Lung (tissue), 12 donors: ENCODE results near the gene NIPA2. TPM values are rescaled to one million over a fixed set of nuclear protein-coding genes. Genes with fewer than 3 reads are reported as not detected.

ENCODE experiments used
- ATAC-seq: fragments of 200-7000 bp; cut with Tn5 transposase; one replicate; pipeline ENCODE4 v1.9.1; 2020; ENCODE audit warnings: moderate number of reproducible peaks; ENCODE audit not compliant: insufficient read depth, low FRiP score
- DNase-seq, 3 donors: peaks; one replicate each; pipeline ENCODE4 v3.0.0-alpha.2; 2013 to 2017
- H3K27ac ChIP-seq, 2 donors: one replicate each; pipeline ENCODE4 v1.5.1; 2013; ENCODE audit warnings: mild to moderate bottlenecking in 2 of 2, moderate library complexity in 2 of 2, control low read depth in 1 of 2, inconsistent platforms in 1 of 2, low read depth in 1 of 2, low read length in 1 of 2
- H3K27me3 ChIP-seq, 3 donors: one replicate each; pipeline ENCODE4 v1.5.1; 2013; ENCODE audit warnings: low read length in 2 of 3; ENCODE audit not compliant: control insufficient read depth in 3 of 3, insufficient read depth in 3 of 3
- H3K36me3 ChIP-seq, 4 donors: one replicate each; pipeline ENCODE4 v1.5.1; 2013; ENCODE audit warnings: low read length in 4 of 4, mild to moderate bottlenecking in 1 of 4, moderate library complexity in 1 of 4; ENCODE audit not compliant: control insufficient read depth in 4 of 4, insufficient read depth in 4 of 4
- H3K4me1 ChIP-seq, 5 donors: one replicate each; pipeline ENCODE4 v1.5.1; 2013; ENCODE audit warnings: low read length in 5 of 5, mild to moderate bottlenecking in 2 of 5, moderate library complexity in 1 of 5; ENCODE audit not compliant: control insufficient read depth in 5 of 5, insufficient read depth in 5 of 5
- H3K4me3 ChIP-seq: one replicate; pipeline ENCODE4 v1.5.1; 2013; ENCODE audit warnings: mild to moderate bottlenecking, control low read depth, moderate library complexity
- H3K9ac ChIP-seq, 2 donors: one replicate each; pipeline ENCODE4 v1.5.1; 2013; ENCODE audit warnings: low read length in 2 of 2, control low read depth in 1 of 2; ENCODE audit not compliant: insufficient read depth in 1 of 2
- H3K9me3 ChIP-seq, 4 donors: one replicate each; pipeline ENCODE4 v1.5.1; 2013; ENCODE audit warnings: low read length in 3 of 4, mild to moderate bottlenecking in 1 of 4, moderate library complexity in 1 of 4; ENCODE audit not compliant: control insufficient read depth in 4 of 4, insufficient read depth in 3 of 4
- WGBS, 2 donors: extraction: QIAGEN DNeasy Blood & Tissue Kit; methylation state at CpG; one replicate each; pipeline ENCODE4 v1.1.7; 2013; 5-methylcytosine and 5-hydroxymethylcytosine counted together
- polyA plus RNA-seq, 2 donors: library from polyadenylated mRNA; stranded (reverse); fragments of 200-250 nt; gene quantifications; one replicate each; pipeline ENCODE4 v1.2.1, GENCODE V29; 2013
- total RNA-seq, 2 donors: library from RNA; depleted of rRNA in 1 of 2; stranded (reverse); fragments of >200 nt in 1 of 2; gene quantifications; one replicate each; pipeline ENCODE4 v1.2.1, GENCODE V29; 2014 to 2021
- TF ChIP-seq, protein P1 (sequence below): IDR thresholded peaks from 2 replicates; pipeline ENCODE4 v1.5.1; 2012; ENCODE audit warnings: mild to moderate bottlenecking; ENCODE audit errors: control extremely low read depth, extremely low read depth
- donor health status: control.
- donor health status: control.
- donor health status: Bipolar disorder and iron deficiency.
- donor health status: healthy.
- donor health status: DM: yes; HTN: yes; CAD: no.

The NIPA2 gene
- total and polyA plus RNA-seq, 4 donors = 12.5 to 53.7 (median 42.5) TPM

GRCh38 chr15:22867886-22868285 is 29.4 kb downstream of the NIPA2 start:
- TF ChIP-seq, protein P1, sequence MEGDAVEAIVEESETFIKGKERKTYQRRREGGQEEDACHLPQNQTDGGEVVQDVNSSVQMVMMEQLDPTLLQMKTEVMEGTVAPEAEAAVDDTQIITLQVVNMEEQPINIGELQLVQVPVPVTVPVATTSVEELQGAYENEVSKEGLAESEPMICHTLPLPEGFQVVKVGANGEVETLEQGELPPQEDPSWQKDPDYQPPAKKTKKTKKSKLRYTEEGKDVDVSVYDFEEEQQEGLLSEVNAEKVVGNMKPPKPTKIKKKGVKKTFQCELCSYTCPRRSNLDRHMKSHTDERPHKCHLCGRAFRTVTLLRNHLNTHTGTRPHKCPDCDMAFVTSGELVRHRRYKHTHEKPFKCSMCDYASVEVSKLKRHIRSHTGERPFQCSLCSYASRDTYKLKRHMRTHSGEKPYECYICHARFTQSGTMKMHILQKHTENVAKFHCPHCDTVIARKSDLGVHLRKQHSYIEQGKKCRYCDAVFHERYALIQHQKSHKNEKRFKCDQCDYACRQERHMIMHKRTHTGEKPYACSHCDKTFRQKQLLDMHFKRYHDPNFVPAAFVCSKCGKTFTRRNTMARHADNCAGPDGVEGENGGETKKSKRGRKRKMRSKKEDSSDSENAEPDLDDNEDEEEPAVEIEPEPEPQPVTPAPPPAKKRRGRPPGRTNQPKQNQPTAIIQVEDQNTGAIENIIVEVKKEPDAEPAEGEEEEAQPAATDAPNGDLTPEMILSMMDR = no peak
- Histone ChIP-seq H3K27ac (no peak overlapping the region), H3K4me3 (no peak overlapping the region), H3K9me3 (no peaks in the 10 kb centered on the region), H3K27me3 (no peaks in the 10 kb centered on the region), H3K36me3 (peaks cover 27 to 59% (median 44%) of the 10 kb centered on the region in 4 donors), H3K4me1 (peaks cover 0 to 3% (median 0%) of the 10 kb centered on the region in 5 donors), H3K9ac (no peak overlapping the region)
- WGBS, 2 donors = 89 to 96% methylated on average over 6 of the region's 6 CpGs
- ATAC-seq = no peak
- no peak for DNase-seq

DNA sequence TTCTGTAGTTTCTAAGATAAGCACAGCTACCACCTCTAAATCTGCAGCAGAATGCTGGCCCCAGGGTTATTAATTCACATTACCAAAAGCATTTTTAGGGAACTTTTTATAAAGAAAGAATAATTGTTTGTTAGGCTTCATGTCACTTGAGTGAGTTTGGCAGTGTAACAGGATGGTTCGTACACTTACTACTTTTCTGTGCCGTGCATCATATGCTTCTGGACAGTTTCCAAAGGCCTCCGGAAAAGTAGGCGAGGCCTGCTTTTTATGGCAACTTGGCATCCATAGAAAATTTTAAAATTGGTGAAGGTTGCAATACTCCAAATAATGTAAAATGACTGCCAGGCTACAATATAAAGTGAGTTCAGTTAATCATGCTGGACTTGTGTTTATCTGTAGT is 30.0 kb downstream of the NIPA2 start:
- no peak overlapping the region for H3K9ac ChIP-seq
- TF ChIP-seq, protein P1 = no peak
- H3K27ac ChIP-seq = no peak overlapping the region
- ATAC-seq (no peak), DNase-seq (no peak)
- H3K36me3 ChIP-seq = peaks cover 31 to 61% (median 49%) of the 10 kb centered on the region in 4 donors
- H3K27me3 ChIP-seq = no peaks in the 10 kb centered on the region
- H3K4me3 ChIP-seq = no peak overlapping the region
- H3K4me1 ChIP-seq = peaks cover 0 to 3% (median 0%) of the 10 kb centered on the region in 5 donors
- no peaks in the 10 kb centered on the region for H3K9me3 ChIP-seq
- WGBS, 2 donors = 77 to 84% methylated on average over 4 of the region's 4 CpGs

DNA sequence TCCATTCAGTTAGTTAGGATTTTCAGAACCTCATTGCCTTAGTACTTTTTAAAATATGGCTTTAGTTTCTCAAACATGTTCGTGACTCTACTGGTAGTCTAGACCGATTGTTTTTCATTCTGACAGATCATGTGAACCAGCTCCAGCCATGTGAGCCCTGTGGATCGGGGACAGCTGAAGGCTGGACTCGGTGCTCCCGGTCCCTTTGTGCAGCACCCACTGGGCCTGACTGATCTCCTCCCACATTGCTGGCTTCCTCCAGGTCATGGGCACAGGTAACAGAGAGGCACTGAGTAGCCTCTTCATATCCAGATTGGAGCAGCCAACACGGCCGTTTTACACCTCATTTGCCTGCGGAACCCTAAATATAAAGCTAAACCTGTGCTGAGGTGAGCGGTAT is 30.5 kb downstream of the NIPA2 start:
- no peak overlapping the region for H3K27ac ChIP-seq
- no peak overlapping the region for H3K4me3 ChIP-seq
- ATAC-seq (no peak), DNase-seq (no peak)
- WGBS, 2 donors = 93 to 97% methylated on average over 9 of the region's 9 CpGs
- peaks cover 35 to 58% (median 49%) of the 10 kb centered on the region in 4 donors for H3K36me3 ChIP-seq
- TF ChIP-seq, protein P1 = no peak
- H3K27me3 ChIP-seq = no peaks in the 10 kb centered on the region
- no peak overlapping the region for H3K9ac ChIP-seq
- peaks cover 0 to 3% (median 0%) of the 10 kb centered on the region in 5 donors for H3K4me1 ChIP-seq
- H3K9me3 ChIP-seq = no peaks in the 10 kb centered on the region

- Histone ChIP-seq H3K9ac (no peak overlapping the region), H3K36me3 (peaks cover 37 to 65% (median 50%) of the 10 kb centered on the region in 4 donors), H3K4me3 (no peak overlapping the region), H3K4me1 (peaks cover 0 to 3% (median 0%) of the 10 kb centered on the region in 5 donors), H3K27ac (no peak overlapping the region), H3K27me3 (no peaks in the 10 kb centered on the region), H3K9me3 (no peaks in the 10 kb centered on the region)
- ATAC-seq = no peak
- 97 to 99% methylated on average over 12 of the region's 12 CpGs for WGBS, 2 donors
- TF ChIP-seq, protein P1 = no peak
- no peak for DNase-seq
Observed at GRCh38 chr15:22869856-22870255, 31.4 kb downstream of the NIPA2 start.
